ENCODE measurements around the gene HDGF.
"Not testable (repeated sequence)": the region's sequence is repeated elsewhere in the genome, so short reads cannot be mapped to it uniquely, and the experiment has no call there.

HDGF gene

DNA sequence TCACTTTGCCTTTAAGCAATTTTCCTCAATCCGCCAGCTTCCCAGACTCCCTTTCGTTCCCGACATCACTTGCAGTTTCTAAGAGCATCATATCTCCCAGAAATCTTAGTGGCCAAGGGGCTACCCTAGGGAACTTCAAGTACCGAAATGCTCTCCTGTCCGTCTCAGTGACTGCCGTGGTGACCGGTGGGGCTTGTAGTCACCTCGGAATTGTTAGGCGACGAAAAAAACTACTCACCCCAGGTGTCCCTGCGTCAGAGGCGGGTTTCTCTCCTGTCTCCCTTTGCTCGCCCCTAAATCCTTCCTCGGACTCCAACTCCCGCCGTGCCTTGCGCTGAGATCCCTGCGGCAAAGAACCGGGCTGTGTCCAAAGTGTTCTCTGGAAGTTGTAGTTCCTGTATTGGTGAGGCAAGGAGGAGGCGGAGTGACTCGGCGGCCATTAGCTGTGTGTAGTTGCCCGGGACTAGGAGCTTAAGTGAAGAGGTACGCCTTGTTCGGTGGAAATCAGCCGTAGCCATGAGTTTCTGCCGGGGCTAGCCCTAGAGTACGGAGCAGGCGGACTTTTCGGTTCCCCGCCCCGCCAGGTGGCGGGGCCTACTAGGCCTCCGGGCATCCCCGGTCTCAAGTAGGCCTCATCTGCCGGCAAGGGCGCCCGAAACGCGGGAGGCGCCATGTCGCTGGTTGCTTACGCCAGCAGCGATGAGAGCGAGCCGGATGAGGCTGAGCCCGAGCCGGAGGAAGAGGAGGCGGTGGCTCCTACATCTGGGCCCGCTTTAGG lies 15.8 kb upstream of the HDGF start, which contains the start of gene PRCC:
PRCC (plus strand) TSS at position 435 of the 778 bp plus-strand sequence; CDS start at position 672, 237 bp downstream.
- peak; percentile 93 for DNase-seq (ENCODE audit: low read depth)

GRCh38 chr1:156766298-156767100 lies 15.0 kb upstream of the HDGF start:
- DNase-seq (ENCODE audit: low read depth) = no peak

DNA sequence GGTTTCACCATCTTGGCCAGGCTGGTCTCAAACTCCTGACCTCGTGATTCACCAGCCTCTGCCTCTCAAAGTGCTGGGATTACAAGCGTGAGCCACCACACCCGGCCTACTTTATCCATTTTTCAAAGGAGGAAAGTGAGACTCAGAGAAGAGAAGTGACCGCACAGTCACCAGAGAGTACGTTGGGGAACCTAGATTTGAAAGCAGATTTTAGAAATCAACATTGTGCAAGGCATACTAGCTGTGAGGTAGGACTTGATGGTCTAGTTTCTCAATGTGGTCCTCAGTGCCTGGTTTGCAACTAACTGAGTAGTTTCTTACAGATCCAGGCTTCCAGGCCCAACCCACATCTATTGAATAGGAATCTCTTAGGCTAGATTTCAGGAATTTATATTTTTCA lies 14.2 kb upstream of the HDGF start:
- DNase-seq (ENCODE audit: low read depth) = no peak

DNA sequence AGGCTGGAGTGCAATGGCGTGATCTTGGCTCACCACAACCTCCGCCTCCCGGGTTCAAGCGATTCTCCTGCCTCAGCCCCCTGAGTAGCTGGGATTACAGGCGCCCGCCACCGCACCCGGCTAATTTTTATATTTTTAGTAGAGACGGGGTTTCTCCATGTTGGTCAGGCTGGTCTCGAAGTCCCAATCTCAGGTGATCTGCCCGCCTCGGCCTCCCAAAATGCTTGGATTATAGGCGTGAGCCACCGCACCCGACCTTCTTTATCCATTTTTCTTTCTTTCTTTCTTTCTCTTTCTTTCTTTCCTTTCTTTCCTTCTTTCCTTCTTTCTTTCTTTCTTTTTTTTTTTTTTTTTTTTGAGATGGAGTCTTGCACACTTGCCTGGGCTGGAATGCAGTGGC lies 13.7 kb upstream of the HDGF start:
- not testable (repeated sequence) for DNase-seq (ENCODE audit: low read depth)

DNA sequence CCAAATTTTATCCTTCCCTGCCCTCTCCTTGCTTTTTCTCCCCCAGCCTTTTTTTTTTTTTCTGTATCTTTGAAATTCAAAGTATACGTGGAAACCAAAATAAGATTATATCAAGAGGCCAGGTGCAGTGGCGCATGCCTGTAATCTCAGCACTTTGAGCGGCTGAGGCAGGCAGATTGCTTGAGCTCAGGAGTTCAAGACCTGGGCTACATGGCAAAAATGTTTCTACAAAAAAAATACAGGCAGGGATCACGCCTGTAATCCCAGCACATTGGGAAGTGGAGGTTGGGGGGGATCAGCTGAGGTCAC lies 9.3 kb upstream of the HDGF start:
- DNase-seq (ENCODE audit: low read depth) = no peak

- DNase-seq (ENCODE audit: low read depth) = no peak
Measured at GRCh38 chr1:156760092-156760795, 8.8 kb upstream of the HDGF start.

- DNase-seq (ENCODE audit: low read depth) = not testable (repeated sequence)
Measured at GRCh38 chr1:156757572-156758253, 6.2 kb upstream of the HDGF start.

DNA sequence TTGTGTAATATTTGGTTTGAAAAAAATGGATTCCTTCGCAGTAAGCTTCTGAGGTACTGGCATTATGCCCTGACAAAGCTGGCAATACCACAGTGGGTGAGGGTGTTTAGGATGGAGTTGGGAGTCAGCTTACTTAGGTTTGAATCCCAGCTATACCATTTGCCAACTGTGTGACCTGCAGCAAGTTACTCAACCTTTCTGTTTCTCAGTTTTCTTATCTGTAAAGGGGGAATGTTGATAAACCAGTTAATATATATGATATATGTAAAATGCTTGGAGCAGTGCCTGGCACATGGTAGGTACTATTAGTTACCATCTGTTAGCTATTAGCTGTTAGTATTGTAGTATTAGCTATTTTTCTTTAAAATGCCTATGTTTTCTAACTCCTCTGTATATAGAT lies 4.9 kb upstream of the HDGF start:
- no peak for DNase-seq (ENCODE audit: low read depth)

DNA sequence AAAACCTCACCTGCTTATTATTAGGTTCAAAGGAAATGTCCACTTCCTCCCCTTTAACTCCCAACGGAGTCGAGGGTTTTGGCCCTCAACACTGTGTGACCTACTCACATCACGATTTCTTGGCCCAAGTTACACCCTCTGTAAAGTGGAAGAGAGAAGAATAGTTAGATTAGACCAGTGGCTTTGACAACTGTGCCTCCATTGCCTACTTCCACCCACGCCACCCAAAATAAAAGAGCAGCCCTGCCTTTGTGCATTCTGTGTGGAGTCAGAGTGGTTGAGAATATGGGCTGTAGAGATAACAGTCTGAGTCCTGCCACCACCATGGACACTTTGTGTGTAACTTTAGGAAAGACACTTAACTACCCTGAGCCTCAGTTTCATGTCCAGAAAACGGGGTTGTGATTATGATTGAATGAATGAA lies 4.1 kb upstream of the HDGF start:
- no peak for DNase-seq (ENCODE audit: low read depth)

DNA sequence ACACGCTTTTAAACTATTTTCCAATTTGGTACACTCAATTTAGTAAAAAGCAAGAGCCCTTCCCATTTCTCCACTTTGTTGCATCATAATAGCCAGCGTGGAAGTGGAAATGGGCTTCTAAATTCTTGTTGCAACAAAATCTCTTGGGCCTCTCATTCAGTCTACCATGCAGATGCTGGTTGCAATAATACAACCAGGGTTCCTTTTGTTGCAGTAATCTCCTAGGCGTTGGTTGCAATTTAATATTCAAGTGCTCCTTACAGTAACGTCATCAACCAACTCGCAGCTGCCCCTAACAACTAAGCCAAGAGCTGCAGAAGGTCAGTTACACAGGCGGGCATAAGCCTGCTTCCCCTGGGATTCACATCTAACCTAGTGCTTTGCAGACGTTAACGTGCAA lies 2.7 kb upstream of the HDGF start:
- no peak for DNase-seq (ENCODE audit: low read depth)

DNA sequence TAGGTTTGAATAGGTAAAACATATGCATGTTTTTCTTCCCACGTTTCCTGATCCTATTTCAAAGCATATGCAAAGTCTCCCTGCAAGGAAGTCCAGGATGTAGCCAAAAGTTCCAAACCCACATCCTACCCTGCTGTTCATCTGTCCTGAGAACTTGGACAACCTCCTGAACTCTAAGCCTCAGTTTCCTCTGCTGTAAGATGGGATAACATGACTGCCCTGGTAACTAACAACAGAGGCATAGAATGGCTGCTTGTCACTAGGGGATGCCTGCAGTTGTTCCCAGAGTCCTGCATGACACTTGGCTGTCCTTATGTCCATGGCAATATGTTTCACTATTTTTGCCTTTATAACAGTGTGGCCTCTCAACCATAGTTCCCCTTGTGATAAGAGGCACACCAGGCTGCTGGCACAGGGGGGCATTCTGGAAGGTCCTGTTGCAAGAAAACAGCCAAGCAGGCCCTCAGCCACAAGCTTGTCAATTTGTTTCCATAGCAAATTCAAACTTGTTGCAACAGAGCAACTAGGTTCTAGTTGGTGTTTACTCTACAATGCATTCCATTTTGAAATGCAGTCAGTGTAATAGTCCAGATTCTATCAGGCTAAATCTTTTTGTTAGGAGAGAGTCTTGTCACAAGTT lies 1.5 kb upstream of the HDGF start:
- no peak for DNase-seq (ENCODE audit: low read depth)

DNA sequence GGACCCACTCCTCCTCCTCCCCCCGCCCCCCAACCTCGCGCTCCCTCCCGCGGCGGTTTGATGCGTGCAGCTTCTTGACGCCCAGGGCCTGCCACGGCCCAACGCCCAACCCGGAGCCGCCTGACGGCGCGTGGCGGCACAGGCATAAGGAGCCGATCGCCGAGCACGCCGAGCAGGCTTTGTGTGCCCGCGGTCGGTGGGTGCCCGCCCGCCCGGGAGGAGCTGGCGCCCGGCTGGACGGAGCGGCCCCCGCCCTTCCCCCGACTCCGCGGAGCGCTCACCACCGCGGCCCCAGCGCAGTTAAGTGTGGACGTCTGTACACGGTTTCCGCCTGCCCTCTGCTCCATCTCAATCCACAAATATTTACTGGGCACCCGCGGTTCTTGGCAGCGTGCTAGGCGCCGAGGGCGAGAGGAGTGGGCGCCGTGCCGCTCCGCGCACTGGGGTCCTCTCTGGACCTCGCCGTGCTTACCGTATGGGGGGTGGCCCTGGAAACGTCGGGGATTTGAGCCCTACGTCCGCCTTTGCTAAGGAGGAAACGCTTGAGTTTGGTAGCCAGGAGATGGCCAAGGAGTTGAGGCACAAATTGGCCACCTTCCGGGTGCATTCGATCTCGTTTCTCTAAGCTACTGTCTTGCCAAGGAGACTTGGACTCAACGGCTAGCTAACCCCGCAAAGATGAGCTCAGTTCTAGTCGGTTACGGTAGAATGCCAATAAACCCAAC lies 444 bp upstream of the HDGF start:
- peak; percentile 95 for DNase-seq (ENCODE audit: low read depth)

DNA sequence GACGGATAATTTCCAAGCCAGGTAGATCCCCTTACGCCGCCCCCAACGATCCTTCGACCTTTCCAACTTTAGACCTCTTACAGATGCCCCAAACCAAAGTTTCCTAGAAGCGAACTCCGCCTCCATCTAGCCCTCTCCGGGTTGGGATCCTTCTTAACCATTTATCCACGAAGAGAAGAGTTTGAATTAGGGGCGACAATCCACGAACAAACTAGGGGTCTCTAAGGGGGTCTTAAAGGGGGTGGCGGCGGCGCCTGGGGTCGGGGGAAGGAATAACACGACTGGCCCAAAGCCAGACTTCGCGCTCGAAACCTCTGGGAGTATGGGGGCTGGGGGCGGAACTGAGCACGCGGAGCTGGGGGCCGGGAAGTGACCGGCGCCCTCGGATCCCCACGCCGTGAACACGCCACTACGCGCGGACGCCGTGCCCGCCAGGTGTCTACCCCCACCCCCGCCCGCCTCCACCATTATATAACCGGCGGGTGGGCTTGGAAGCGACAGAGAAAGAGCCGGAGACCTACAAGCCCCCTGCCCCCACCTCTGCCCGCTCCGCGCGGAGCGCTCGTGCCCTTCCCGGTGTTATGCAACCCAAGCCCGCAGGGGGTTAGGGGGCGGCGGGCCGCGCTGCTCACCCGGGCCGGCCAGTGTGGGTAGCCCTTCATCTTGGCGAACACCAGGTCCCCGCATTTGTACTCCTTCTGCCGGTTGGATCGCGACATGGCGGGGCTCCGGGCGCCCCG lies 594 bp downstream of the HDGF start:
- no peak for DNase-seq (ENCODE audit: low read depth)

DNA sequence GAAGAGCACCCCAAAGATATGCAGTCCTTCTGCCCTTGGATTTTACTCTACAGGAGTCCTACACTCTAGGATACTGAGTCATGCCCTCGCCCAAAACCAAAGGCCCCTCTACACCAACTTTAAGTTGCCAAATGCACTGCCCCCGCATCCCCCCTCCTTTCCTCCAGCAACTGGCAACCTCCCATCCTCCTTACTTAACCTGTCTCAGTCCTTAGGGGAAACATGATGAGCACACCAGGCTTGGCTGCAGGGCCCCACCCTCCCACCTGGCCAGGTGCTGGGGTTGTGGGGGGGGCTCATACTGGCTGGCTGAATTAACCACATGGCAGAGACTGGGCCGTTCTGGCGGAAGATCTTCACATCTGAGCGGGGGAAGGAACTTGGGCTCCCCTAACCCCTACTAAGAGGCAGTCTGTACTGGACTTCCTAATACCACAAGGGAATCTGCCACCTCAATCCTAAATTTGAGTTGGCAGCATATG lies 1.2 kb downstream of the HDGF start:
- no peak for DNase-seq (ENCODE audit: low read depth)

GRCh38 chr1:156749419-156750118 lies 1.9 kb downstream of the HDGF start:
- no peak for DNase-seq (ENCODE audit: low read depth)

- no peak for DNase-seq (ENCODE audit: low read depth)
Measured at GRCh38 chr1:156748670-156749418, 2.6 kb downstream of the HDGF start.

GRCh38 chr1:156747742-156748669 lies 3.5 kb downstream of the HDGF start:
- DNase-seq (ENCODE audit: low read depth) = no peak
